Parathyroid adenoma (tissue), 2 donors: Measurements from ENCODE around the gene RAD51D.

Experiments used
- H2AFZ ChIP-seq: fragments of 300-600 bp; sonication (generic); one replicate; pipeline ENCODE4 v1.7.0; 2017; ENCODE audit warnings: antibody characterized with exemption, mild to moderate bottlenecking
- H3K27ac ChIP-seq: fragments of 300-600 bp; sonication (generic); one replicate; pipeline ENCODE4 v1.7.0; 2017
- H3K27me3 ChIP-seq: fragments of 300-600 bp; sonication (generic); one replicate; pipeline ENCODE4 v1.7.0; 2017; ENCODE audit warnings: low read length; ENCODE audit not compliant: control insufficient read depth, insufficient read depth
- H3K36me3 ChIP-seq: fragments of 300-600 bp; sonication (generic); one replicate; pipeline ENCODE4 v1.7.0; 2017; ENCODE audit warnings: low read length; ENCODE audit not compliant: control insufficient read depth, insufficient read depth
- H3K4me1 ChIP-seq: fragments of 300-600 bp; sonication (generic); one replicate; pipeline ENCODE4 v1.7.0; 2017; ENCODE audit warnings: control low read depth
- H3K4me2 ChIP-seq: fragments of 300-600 bp; sonication (generic); one replicate; pipeline ENCODE4 v1.7.0; 2017; ENCODE audit warnings: low read length
- H3K4me3 ChIP-seq: fragments of 300-600 bp; sonication (generic); one replicate; pipeline ENCODE4 v1.7.0; 2017; ENCODE audit warnings: low read depth, low read length
- H3K79me2 ChIP-seq: fragments of 300-600 bp; sonication (generic); one replicate; pipeline ENCODE4 v1.7.0; 2017; ENCODE audit warnings: control low read depth
- H3K9ac ChIP-seq: fragments of 300-600 bp; sonication (generic); one replicate; pipeline ENCODE4 v1.7.0; 2017; ENCODE audit warnings: mild to moderate bottlenecking
- H3K9me3 ChIP-seq: fragments of 300-600 bp; sonication (generic); one replicate; pipeline ENCODE4 v1.7.0; 2017; ENCODE audit warnings: low read length; ENCODE audit not compliant: control insufficient read depth
- TF ChIP-seq, protein P1 (sequence below): fragments of 300-600 bp; sonication (generic); IDR thresholded peaks from one replicate; pipeline ENCODE4 v1.7.0; 2017; ENCODE audit warnings: antibody characterized with exemption, mild to moderate bottlenecking
- donor health status: primary hyperparathyroidism.

The RAD51D gene

DNA sequence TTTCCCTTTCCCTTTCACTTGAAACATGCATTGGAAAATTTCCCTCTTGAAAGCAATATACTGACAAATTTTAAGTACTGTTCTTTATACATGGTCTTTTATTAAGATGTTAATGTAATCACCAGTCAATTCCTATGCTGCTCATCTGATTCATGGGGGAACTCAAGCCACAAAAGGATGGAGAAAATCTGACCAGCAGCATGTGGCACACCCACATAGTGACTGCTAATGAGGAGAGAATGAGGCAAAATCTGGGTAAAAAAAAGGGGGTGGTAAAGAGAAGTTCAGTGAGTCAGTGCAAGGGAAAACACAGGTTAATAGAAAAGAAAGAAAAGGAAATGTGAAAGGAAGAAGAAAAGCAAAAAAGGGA lies 67.4 kb downstream of the RAD51D start:
- TF ChIP-seq, protein P1, sequence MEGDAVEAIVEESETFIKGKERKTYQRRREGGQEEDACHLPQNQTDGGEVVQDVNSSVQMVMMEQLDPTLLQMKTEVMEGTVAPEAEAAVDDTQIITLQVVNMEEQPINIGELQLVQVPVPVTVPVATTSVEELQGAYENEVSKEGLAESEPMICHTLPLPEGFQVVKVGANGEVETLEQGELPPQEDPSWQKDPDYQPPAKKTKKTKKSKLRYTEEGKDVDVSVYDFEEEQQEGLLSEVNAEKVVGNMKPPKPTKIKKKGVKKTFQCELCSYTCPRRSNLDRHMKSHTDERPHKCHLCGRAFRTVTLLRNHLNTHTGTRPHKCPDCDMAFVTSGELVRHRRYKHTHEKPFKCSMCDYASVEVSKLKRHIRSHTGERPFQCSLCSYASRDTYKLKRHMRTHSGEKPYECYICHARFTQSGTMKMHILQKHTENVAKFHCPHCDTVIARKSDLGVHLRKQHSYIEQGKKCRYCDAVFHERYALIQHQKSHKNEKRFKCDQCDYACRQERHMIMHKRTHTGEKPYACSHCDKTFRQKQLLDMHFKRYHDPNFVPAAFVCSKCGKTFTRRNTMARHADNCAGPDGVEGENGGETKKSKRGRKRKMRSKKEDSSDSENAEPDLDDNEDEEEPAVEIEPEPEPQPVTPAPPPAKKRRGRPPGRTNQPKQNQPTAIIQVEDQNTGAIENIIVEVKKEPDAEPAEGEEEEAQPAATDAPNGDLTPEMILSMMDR, result no peak
- Histone ChIP-seq H3K4me1 (peaks cover 22% of the 10 kb centered on the region), H2AFZ (no peak overlapping the region), H3K9me3 (no peaks in the 10 kb centered on the region), H3K79me2 (no peaks in the 10 kb centered on the region), H3K4me2 (no peak overlapping the region), H3K9ac (no peak overlapping the region), H3K36me3 (no peaks in the 10 kb centered on the region), H3K27ac (no peak overlapping the region), H3K4me3 (no peak overlapping the region), H3K27me3 (no peaks in the 10 kb centered on the region)

DNA sequence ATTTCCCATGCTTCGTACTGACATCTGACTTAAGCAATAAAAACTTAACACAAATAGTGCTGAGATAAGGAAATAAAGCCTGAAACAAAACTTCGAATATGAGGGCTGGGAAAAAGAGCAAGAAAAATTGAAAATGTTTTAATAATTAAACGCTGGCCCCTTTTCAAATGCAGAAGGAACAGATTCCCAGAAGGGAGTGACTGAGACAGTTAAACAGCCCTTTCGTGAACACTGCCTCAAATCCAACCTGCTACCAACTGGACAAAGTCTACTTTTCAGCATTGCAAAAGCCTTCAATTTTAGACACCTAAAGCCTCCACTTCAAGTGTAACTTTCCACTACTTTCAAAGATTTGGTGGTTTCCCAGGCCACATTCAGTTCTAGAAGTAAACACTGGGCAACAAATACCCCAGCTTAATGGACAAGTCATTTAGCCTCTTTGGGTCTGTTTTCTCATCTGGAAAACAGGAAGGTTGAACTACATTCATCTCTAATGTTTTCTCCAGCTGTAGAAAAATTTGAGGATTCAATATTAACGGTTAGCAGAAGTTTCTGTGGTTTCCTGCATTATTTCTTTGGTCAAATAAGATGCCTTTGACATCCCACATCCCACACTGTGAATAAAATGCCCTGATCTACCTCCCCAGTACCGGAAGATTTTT lies 68.0 kb downstream of the RAD51D start:
- Histone ChIP-seq H3K36me3 (no peaks in the 10 kb centered on the region), H3K79me2 (no peaks in the 10 kb centered on the region), H3K27ac (peak overlapping the region; percentile 18), H2AFZ (no peak overlapping the region), H3K27me3 (no peaks in the 10 kb centered on the region), H3K4me2 (peak overlapping the region; percentile 32), H3K4me1 (peaks cover 27% of the 10 kb centered on the region), H3K9ac (no peak overlapping the region), H3K9me3 (no peaks in the 10 kb centered on the region), H3K4me3 (no peak overlapping the region)
- TF ChIP-seq, protein P1, result no peak

DNA sequence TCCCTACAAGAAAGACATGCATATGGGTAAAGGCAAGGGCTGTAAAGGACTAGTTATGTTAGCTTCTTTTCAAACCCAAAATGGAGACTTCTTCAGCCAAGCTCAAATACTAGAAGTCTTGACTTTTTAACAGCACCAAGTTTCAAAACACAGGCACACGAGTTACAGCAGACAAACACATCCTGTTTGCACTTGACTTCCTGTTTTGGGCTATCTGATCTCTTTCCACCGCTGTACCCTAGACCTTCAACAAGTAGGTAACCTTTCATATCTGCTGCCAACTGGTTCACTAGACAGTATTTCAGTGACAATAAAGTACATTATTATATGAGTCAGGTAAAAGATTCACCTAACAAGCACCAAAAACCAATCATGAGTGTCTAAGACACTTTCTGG lies 68.5 kb downstream of the RAD51D start:
- Histone ChIP-seq H2AFZ (peak overlapping the region; percentile 22), H3K27me3 (no peaks in the 10 kb centered on the region), H3K4me3 (no peak overlapping the region), H3K79me2 (no peaks in the 10 kb centered on the region), H3K36me3 (no peaks in the 10 kb centered on the region), H3K27ac (peak overlapping the region; percentile 18), H3K9ac (no peak overlapping the region), H3K4me2 (peak overlapping the region; percentile 32), H3K9me3 (no peaks in the 10 kb centered on the region), H3K4me1 (peaks cover 30% of the 10 kb centered on the region)
- TF ChIP-seq, protein P1, result no peak

DNA sequence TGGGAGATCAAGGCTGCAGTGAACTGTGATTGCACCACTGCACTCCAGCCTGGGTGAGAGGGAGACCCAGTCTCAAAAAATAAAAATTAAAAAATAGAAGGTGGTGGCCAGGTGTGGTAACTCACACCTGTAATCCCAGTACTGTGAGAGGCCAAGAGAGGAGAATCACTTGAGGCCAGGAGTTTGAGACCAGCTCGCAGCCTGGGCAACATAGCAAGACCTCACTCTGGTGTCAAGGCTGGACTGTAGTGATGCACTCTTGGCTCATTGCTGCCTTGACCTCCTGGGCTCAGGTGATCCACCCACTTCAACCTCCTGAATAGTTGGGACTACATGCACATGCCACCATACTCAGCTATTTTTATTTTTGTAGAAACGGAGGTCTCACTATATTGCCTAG lies 69.5 kb downstream of the RAD51D start:
- no peaks in the 10 kb centered on the region for H3K27me3 ChIP-seq
- H3K4me2 ChIP-seq, result no peak overlapping the region
- H3K9me3 ChIP-seq, result no peaks in the 10 kb centered on the region
- H2AFZ ChIP-seq, result no peak overlapping the region
- no peaks in the 10 kb centered on the region for H3K36me3 ChIP-seq
- H3K79me2 ChIP-seq, result peaks cover under 1% of the 10 kb centered on the region
- H3K4me3 ChIP-seq, result no peak overlapping the region
- peaks cover 30% of the 10 kb centered on the region for H3K4me1 ChIP-seq
- no peak overlapping the region for H3K9ac ChIP-seq
- no peak overlapping the region for H3K27ac ChIP-seq
- TF ChIP-seq, protein P1, result no peak

DNA sequence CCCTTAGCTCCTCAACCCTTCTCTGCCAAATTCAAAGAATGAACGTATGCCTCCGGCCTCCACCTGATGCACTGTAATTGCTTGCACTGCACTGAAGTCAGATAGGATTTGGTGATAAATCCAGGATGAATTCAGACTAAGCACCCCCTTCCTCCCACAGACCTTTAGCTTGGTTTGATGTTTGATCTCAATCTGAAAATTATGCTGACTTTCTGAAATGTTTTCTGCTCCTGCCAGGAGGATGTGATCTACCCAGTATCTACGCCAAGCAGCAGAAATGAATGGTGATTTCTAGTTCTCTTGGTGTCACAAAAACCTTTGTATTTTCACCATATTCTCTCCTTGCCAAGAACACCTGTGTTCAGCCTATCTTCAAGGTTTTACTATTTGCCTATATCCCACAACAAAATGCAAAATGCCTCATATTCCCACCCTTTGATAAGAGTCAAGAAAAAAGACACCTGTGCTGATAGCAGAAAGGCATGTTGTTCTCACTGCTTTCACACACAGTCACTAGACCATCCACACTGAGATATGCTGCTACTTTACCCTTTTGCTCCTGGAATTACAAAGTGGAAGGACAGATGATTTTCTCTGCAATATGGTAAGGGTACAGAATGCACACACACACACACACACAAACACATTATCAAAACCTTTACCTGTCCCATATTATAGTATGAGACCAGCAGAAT lies 70.8 kb downstream of the RAD51D start:
- peaks cover 30% of the 10 kb centered on the region for H3K4me1 ChIP-seq
- no peaks in the 10 kb centered on the region for H3K9me3 ChIP-seq
- H3K4me3 ChIP-seq, result no peak overlapping the region
- H3K4me2 ChIP-seq, result peak overlapping the region; percentile 32
- no peak overlapping the region for H3K27ac ChIP-seq
- H3K36me3 ChIP-seq, result no peaks in the 10 kb centered on the region
- peaks cover 6% of the 10 kb centered on the region for H3K79me2 ChIP-seq
- H2AFZ ChIP-seq, result no peak overlapping the region
- no peaks in the 10 kb centered on the region for H3K27me3 ChIP-seq
- no peak overlapping the region for H3K9ac ChIP-seq
- TF ChIP-seq, protein P1, result no peak
